DMS 273 (cell line): ENCODE results near the gene KLF1.
"Not testable (repeated sequence)": the region's sequence is repeated elsewhere in the genome, so short reads cannot be mapped to it uniquely, and the experiment has no call there.

ENCODE experiments used
- DNase-seq: peaks from one replicate; lab custom pipeline; 2025; ENCODE audit not compliant: unreplicated experiment; lab: John Stamatoyannopoulos, UW

Gene KLF1

GRCh38 chr19:12868540-12869112 lies 18.4 kb downstream of the KLF1 start:
- DNase-seq = no peak

- DNase-seq = no peak
Observed at GRCh38 chr19:12867120-12868099, 19.6 kb downstream of the KLF1 start.

- no peak for DNase-seq
Observed at GRCh38 chr19:12866416-12867119, 20.4 kb downstream of the KLF1 start.

GRCh38 chr19:12865746-12866415 lies 21.1 kb downstream of the KLF1 start:
- DNase-seq = no peak

GRCh38 chr19:12864721-12865715 lies 22.0 kb downstream of the KLF1 start:
- DNase-seq = no peak

GRCh38 chr19:12864143-12864542 lies 22.9 kb downstream of the KLF1 start:
- no peak for DNase-seq

- peak; percentile 73 for DNase-seq
Observed at GRCh38 chr19:12859546-12859945, 27.5 kb downstream of the KLF1 start.

- no peak for DNase-seq
Observed at GRCh38 chr19:12858041-12858928, 28.7 kb downstream of the KLF1 start.

- DNase-seq = no peak
Observed at GRCh38 chr19:12856653-12857052, 30.3 kb downstream of the KLF1 start.

GRCh38 chr19:12847159-12848139 lies 39.6 kb downstream of the KLF1 start:
- DNase-seq = peak; percentile 93

- not testable (repeated sequence) for DNase-seq
Observed at GRCh38 chr19:12846613-12847012, 40.4 kb downstream of the KLF1 start.

- DNase-seq = no peak
Observed at GRCh38 chr19:12843999-12844732, 42.8 kb downstream of the KLF1 start.

GRCh38 chr19:12843328-12843727 lies 43.7 kb downstream of the KLF1 start:
- DNase-seq = no peak

- no peak for DNase-seq
Observed at GRCh38 chr19:12842511-12842910, 44.5 kb downstream of the KLF1 start.

GRCh38 chr19:12841094-12841493 lies 45.9 kb downstream of the KLF1 start:
- no peak for DNase-seq

- DNase-seq = peak; percentile 70
Observed at GRCh38 chr19:12840091-12841079, 46.6 kb downstream of the KLF1 start.
